H1 (cell line): ENCODE measurements around the gene STARD13. TPM values are rescaled to one million over a fixed set of nuclear protein-coding genes. Genes with fewer than 3 reads are reported as not detected.

ENCODE experiments used
- CTCF ChIA-PET: fragments of 300-600 bp; sonication (Branson Sonifier 250); formaldehyde crosslinking; loops from one replicate; lab custom pipeline; 2021; ENCODE audit not compliant: partially characterized antibody; lab: Charles Lee
- POLR2A ChIA-PET: fragments of 300-600 bp; sonication (Branson Sonifier 250); formaldehyde crosslinking; loops from one replicate; lab custom pipeline; 2021; ENCODE audit warnings: inconsistent platforms; ENCODE audit not compliant: partially characterized antibody; lab: Charles Lee
- DNase-seq, 2 experiments: peaks; one replicate each; pipeline versions ENCODE4 v3.0.0 to v3.0.0-alpha.2; 2010 to 2022; ENCODE audit warnings: low spot score in 2 of 2, low read depth in 1 of 2, mixed read lengths in 1 of 2
- FAIRE-seq: peaks from 2 replicates; lab custom pipeline; 2011; peaks lifted over from hg19 to GRCh38; lab: Jason Lieb, UNC
- H2AFZ ChIP-seq: 2 replicates; pipeline ENCODE4 v1.8.1; 2012; ENCODE audit warnings: low read length, inconsistent platforms
- H2AK5ac ChIP-seq: 2 replicates; pipeline ENCODE4 v1.6.1; 2013; ENCODE audit warnings: low read depth, low read length
- H2BK120ac ChIP-seq: replicated peaks from 2 replicates; pipeline ENCODE3; 2013; ENCODE audit warnings: low read depth, low read length, inconsistent platforms
- H2BK12ac ChIP-seq: 2 replicates; pipeline ENCODE4 v1.6.1; 2013; ENCODE audit warnings: low read depth, low read length
- H2BK15ac ChIP-seq: 2 replicates; pipeline ENCODE4 v1.6.1; 2013; ENCODE audit warnings: low read length
- H2BK20ac ChIP-seq: 2 replicates; pipeline ENCODE4 v1.6.1; 2013; ENCODE audit warnings: low read length
- H2BK5ac ChIP-seq: 2 replicates; pipeline ENCODE4 v1.6.1; 2013; ENCODE audit warnings: low read depth, low read length
- H3K14ac ChIP-seq: 2 replicates; pipeline ENCODE4 v1.6.1; 2013; ENCODE audit warnings: inconsistent platforms; ENCODE audit not compliant: insufficient read length
- H3K18ac ChIP-seq: 2 replicates; pipeline ENCODE4 v1.6.1; 2013; ENCODE audit warnings: low read length; ENCODE audit errors: extremely low read depth
- H3K23ac ChIP-seq: 2 replicates; pipeline ENCODE4 v1.6.1; 2013; ENCODE audit warnings: inconsistent platforms; ENCODE audit not compliant: insufficient read length
- H3K23me2 ChIP-seq: 2 replicates; pipeline ENCODE4 v1.6.1; 2013; ENCODE audit warnings: low read depth, low read length
- H3K27ac ChIP-seq: 2 replicates; pipeline ENCODE4 v1.6.1; 2011; ENCODE audit warnings: low read depth, low read length, inconsistent platforms
- H3K27me3 ChIP-seq, 4 experiments: replicated peaks in 1 of 4; 1 replicate in 1 of 4; 2 replicates in 3 of 4; pipeline versions ENCODE4 v1.6.1 to v1.8.1; 2011 to 2013; ENCODE audit warnings: low read length in 3 of 4, mild to moderate bottlenecking in 3 of 4, inconsistent platforms in 2 of 4, mixed read lengths in 2 of 4, moderate library complexity in 1 of 4; ENCODE audit not compliant: control insufficient read depth in 3 of 4, insufficient read depth in 3 of 4; ENCODE audit errors: extremely low read depth in 1 of 4
- H3K36me3 ChIP-seq, 4 experiments: 2 replicates each; pipeline versions ENCODE4 v1.6.1 to v1.8.1; 2011 to 2013; ENCODE audit warnings: mild to moderate bottlenecking in 4 of 4, low read length in 3 of 4, moderate library complexity in 2 of 4, control low read depth in 1 of 4, inconsistent platforms in 1 of 4; ENCODE audit not compliant: insufficient read depth in 4 of 4, control insufficient read depth in 2 of 4
- H3K4ac ChIP-seq: replicated peaks from 2 replicates; pipeline ENCODE3; 2013; ENCODE audit warnings: low read length, low read depth, mixed read lengths, inconsistent platforms; ENCODE audit not compliant: insufficient read length
- H3K4me1 ChIP-seq, 4 experiments: replicated peaks in 1 of 4; 1 replicate in 1 of 4; 2 replicates in 3 of 4; pipeline versions ENCODE4 v1.6.1 to v1.8.1; 2011 to 2013; ENCODE audit warnings: low read length in 3 of 4, inconsistent platforms in 2 of 4, mixed read lengths in 1 of 4; ENCODE audit not compliant: insufficient read depth in 4 of 4, control insufficient read depth in 3 of 4
- H3K4me2 ChIP-seq, 2 experiments: 2 replicates each; pipeline versions ENCODE4 v1.6.1 to v1.8.1; 2011 to 2013; ENCODE audit warnings: low read depth in 2 of 2, low read length in 2 of 2, control low read depth in 1 of 2, inconsistent platforms in 1 of 2, mild to moderate bottlenecking in 1 of 2; ENCODE audit not compliant: insufficient read depth in 1 of 2
- H3K4me3 ChIP-seq, 4 experiments: fragments of 200-600, 300-600 bp in 1 of 4; sonication (generic), shearing (Covaris generic), sonication (Bioruptor Twin) in 1 of 4; 2 replicates each; pipeline versions ENCODE4 v1.5.1 to v1.8.1; 2011 to 2016; ENCODE audit warnings: low read length in 4 of 4, low read depth in 3 of 4, control low read depth in 2 of 4, inconsistent platforms in 2 of 4, mild to moderate bottlenecking in 2 of 4, mixed read lengths in 1 of 4, moderate library complexity in 1 of 4; ENCODE audit not compliant: insufficient read depth in 2 of 4; ENCODE audit errors: extremely low read depth in 1 of 4
- H3K56ac ChIP-seq: replicated peaks from 2 replicates; pipeline ENCODE3; 2013; ENCODE audit warnings: low read depth, mild to moderate bottlenecking, mixed read lengths, low read length, inconsistent platforms; ENCODE audit not compliant: insufficient read length
- H3K79me1 ChIP-seq: 2 replicates; pipeline ENCODE4 v1.6.1; 2013; ENCODE audit warnings: low read depth, low read length, control low read depth
- H3K79me2 ChIP-seq, 2 experiments: 2 replicates each; pipeline versions ENCODE4 v1.6.1 to v1.8.1; 2012 to 2013; ENCODE audit warnings: low read length in 2 of 2, mild to moderate bottlenecking in 2 of 2, inconsistent platforms in 1 of 2; ENCODE audit not compliant: insufficient read depth in 2 of 2, control insufficient read depth in 1 of 2
- H3K9ac ChIP-seq, 4 experiments: replicated peaks in 1 of 4; 1 replicate in 1 of 4; 2 replicates in 3 of 4; pipeline versions ENCODE4 v1.6.1 to v1.8.1; 2011 to 2013; ENCODE audit warnings: low read depth in 3 of 4, low read length in 3 of 4, control low read depth in 2 of 4, mild to moderate bottlenecking in 2 of 4, moderate library complexity in 2 of 4, inconsistent platforms in 1 of 4; ENCODE audit errors: extremely low read depth in 1 of 4
- H3K9me3 ChIP-seq, 2 experiments: 2 replicates each; pipeline versions ENCODE4 v1.6.1 to v1.8.1; 2012 to 2013; ENCODE audit warnings: mild to moderate bottlenecking in 2 of 2, moderate library complexity in 2 of 2, control low read depth in 1 of 2, inconsistent platforms in 1 of 2, low read depth in 1 of 2, low read length in 1 of 2, mixed read lengths in 1 of 2; ENCODE audit not compliant: insufficient read depth in 2 of 2
- H4K20me1 ChIP-seq, 2 experiments: replicated peaks in 1 of 2; 2 replicates each; pipeline versions ENCODE3 to v1.8.1; 2011 to 2013; ENCODE audit warnings: inconsistent platforms in 2 of 2, low read length in 2 of 2, mild to moderate bottlenecking in 1 of 2; ENCODE audit not compliant: insufficient read depth in 2 of 2, control insufficient read depth in 1 of 2
- H4K5ac ChIP-seq: 2 replicates; pipeline ENCODE4 v1.6.1; 2013; ENCODE audit warnings: low read length, low read depth, mixed read lengths, inconsistent platforms; ENCODE audit not compliant: insufficient read length
- H4K8ac ChIP-seq: 2 replicates; pipeline ENCODE4 v1.8.0; 2013; ENCODE audit warnings: mild to moderate bottlenecking, moderate library complexity, low read length, inconsistent platforms; ENCODE audit not compliant: insufficient read depth; ENCODE audit errors: extremely low read depth
- H4K91ac ChIP-seq: replicated peaks from 2 replicates; pipeline ENCODE3; 2013; ENCODE audit warnings: low read length, mixed read lengths, inconsistent platforms; ENCODE audit not compliant: insufficient read length
- MAFK ChIP-seq: IDR thresholded peaks from 2 replicates; pipeline ENCODE4 v1.6.1; 2012; ENCODE audit warnings: low read depth, mild to moderate bottlenecking, improper control_type of control experiment, low read length
- SUZ12 ChIP-seq: fragments of 200-600 bp; sonication (generic); IDR thresholded peaks from 2 replicates; pipeline ENCODE4 v1.6.1; 2012; ENCODE audit warnings: mild to moderate bottlenecking, inconsistent platforms, low read length, moderate library complexity, mixed read lengths
- WGBS, 2 experiments: shearing (Covaris generic) in 1 of 2; methylation state at CpG; one replicate each; pipeline versions ENCODE4 v1.1.6 to v1.1.7; 2013 to 2015; ENCODE audit warnings: low lambda C conversion rate in 2 of 2, mixed read lengths in 2 of 2, inconsistent platforms in 1 of 2, low coverage in 1 of 2, missing lambda C conversion rate in 1 of 2; ENCODE audit not compliant: insufficient replicate concordance in 2 of 2, insufficient coverage in 1 of 2, insufficient read length in 1 of 2; ENCODE audit errors: extremely low coverage in 1 of 2, missing lambda C conversion rate in 1 of 2; 5-methylcytosine and 5-hydroxymethylcytosine counted together
- polyA plus RNA-seq, 7 experiments: library from polyadenylated mRNA; depleted of rRNA in 3 of 7; stranded (reverse) in 5 of 7; unstranded in 2 of 7; fragments of >200 nt in 5 of 7; fragments of 200-250 nt in 2 of 7; gene quantifications; 1 replicate in 5 of 7; 2 replicates in 1 of 7; 4 replicates in 1 of 7; pipeline versions ENCODE4 v1.2.1 to v1.2.3, GENCODE V29; 2011 to 2013; ENCODE audit warnings: missing spikeins in 2 of 7, mixed read lengths in 2 of 7
- total RNA-seq: library from RNA; stranded (reverse); fragmentation: NEBNext Ultra II Directional; extraction: Animal tissue kit (Norgen Biotek cat#: 25700); gene quantifications from 2 replicates; pipeline ENCODE4 v1.2.1, GENCODE V29; 2021

The STARD13 gene
- total and polyA plus RNA-seq, 2 of the 8 experiments (the other 6 are each of a cell fraction or from before 2014, with no cell fraction given), result 0.82 to 2.9 TPM

- Histone ChIP-seq H2AK5ac (no peak overlapping the region), H4K5ac (no peak overlapping the region), H3K27ac (no peak overlapping the region), H2BK12ac (no peak overlapping the region), H4K8ac (no peak overlapping the region), H4K91ac (no peak overlapping the region), H3K23me2 (no peaks in the 10 kb centered on the region), H3K27me3 (no peaks in the 10 kb centered on the region), H3K4me3 (no peak overlapping the region), H3K14ac (no peak overlapping the region), H3K9me3 (no peaks in the 10 kb centered on the region), H3K79me1 (no peaks in the 10 kb centered on the region), H3K23ac (no peak overlapping the region), H2AFZ (no peak overlapping the region), H2BK5ac (no peak overlapping the region), H4K20me1 (no peaks in the 10 kb centered on the region), H3K36me3 (no peaks in the 10 kb centered on the region), H2BK15ac (no peak overlapping the region), H3K4me1 (peaks cover 0 to 11% (median 3%) of the 10 kb centered on the region in 4 experiments; a peak in 4 of 7 replicates), H2BK20ac (no peak overlapping the region), H3K79me2 (no peaks in the 10 kb centered on the region), H3K4me2 (no peak overlapping the region), H3K56ac (no peak overlapping the region), H3K18ac (no peak overlapping the region), H3K9ac (no peak overlapping the region), H2BK120ac (no peak overlapping the region), H3K4ac (no peak overlapping the region)
- DNase-seq (no peak), FAIRE-seq (no peak)
- POLR2A ChIA-PET, result no interaction called here
- CTCF ChIA-PET, result interaction anchor here (1.0 kb wide), 1 partner anchor 52 kb away, joined by 3 read pairs; no protein-coding TSS in a partner anchor
- WGBS, 2 experiments, result 86% methylated on average over 2 of the region's 2 CpGs; no CpG with 5 or more reads in 1 of the 2 experiments
- TF ChIP-seq MAFK, result no peak
- TF ChIP-seq SUZ12, result no peak
Observed at GRCh38 chr13:33232883-33233282, 52.7 kb downstream of the STARD13 start.
